Measurements from ENCODE around the gene MGAT5B. TPM values are rescaled to one million over a fixed set of nuclear protein-coding genes. Genes with fewer than 3 reads are reported as not detected.

The MGAT5B gene
- total and polyA plus RNA-seq, 2 experiments from 2014 or later: 1.6 to 10.0 TPM

DNA sequence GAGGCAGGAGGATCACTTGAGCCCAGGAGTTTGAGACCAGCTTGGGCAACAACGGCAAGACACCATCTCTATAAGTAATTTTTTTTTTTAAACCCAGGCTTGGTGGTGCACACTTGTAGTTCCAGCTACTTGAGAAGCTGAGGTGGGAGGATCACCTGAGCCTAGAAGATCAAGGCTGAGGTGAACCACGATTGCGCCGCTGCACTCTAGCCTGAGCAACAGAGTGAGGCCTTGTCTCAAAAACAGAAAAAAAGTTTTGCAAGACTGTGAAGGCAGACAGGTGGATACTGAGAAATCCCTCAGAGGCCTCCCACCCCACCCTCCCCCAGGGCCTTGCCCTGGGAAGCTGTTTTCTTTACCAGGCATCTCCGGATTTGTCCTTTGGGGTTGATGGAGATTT lies 125.4 kb downstream of the MGAT5B start:
- Mint-ChIP-seq H3K9me3 (no peaks in the 10 kb centered on the region), H3K27me3 (ENCODE audit: insufficient read depth, low read depth, poor library complexity) (peaks cover 11% of the 10 kb centered on the region), H3K4me1 (peaks cover 38% of the 10 kb centered on the region), H3K27ac (no peak overlapping the region), H3K36me3 (ENCODE audit: low read depth) (no peaks in the 10 kb centered on the region), H3K4me3 (no peak overlapping the region)
- Histone ChIP-seq H3K9me2 (ENCODE audit: insufficient read depth) (no peaks in the 10 kb centered on the region), H2AFZ (no peak overlapping the region), H3F3A (replicated peaks; ENCODE audit: low read depth) (no peaks in the 10 kb centered on the region), H3K4me3 (no peak overlapping the region), H3K4me1 (ENCODE audit: insufficient read depth) (peaks cover 39% of the 10 kb centered on the region), H3K79me2 (replicated peaks; ENCODE audit: insufficient read depth) (no peaks in the 10 kb centered on the region), H3K36me3 (ENCODE audit: insufficient read depth) (no peaks in the 10 kb centered on the region), H3K4me2 (no peak overlapping the region), H3K27ac (ENCODE audit: low read depth) (no peak overlapping the region), H4K20me1 (replicated peaks; ENCODE audit: insufficient read depth) (no peaks in the 10 kb centered on the region), H3K27me3 (ENCODE audit: insufficient read depth) (no peaks in the 10 kb centered on the region)
- no peak for ATAC-seq
- DNase-seq (ENCODE audit: low spot score): no peak
- TF ChIP-seq, protein P1, sequence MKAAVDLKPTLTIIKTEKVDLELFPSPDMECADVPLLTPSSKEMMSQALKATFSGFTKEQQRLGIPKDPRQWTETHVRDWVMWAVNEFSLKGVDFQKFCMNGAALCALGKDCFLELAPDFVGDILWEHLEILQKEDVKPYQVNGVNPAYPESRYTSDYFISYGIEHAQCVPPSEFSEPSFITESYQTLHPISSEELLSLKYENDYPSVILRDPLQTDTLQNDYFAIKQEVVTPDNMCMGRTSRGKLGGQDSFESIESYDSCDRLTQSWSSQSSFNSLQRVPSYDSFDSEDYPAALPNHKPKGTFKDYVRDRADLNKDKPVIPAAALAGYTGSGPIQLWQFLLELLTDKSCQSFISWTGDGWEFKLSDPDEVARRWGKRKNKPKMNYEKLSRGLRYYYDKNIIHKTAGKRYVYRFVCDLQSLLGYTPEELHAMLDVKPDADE (IDR thresholded peaks at IDR 0.05): no peak
- TF ChIP-seq, protein P2, sequence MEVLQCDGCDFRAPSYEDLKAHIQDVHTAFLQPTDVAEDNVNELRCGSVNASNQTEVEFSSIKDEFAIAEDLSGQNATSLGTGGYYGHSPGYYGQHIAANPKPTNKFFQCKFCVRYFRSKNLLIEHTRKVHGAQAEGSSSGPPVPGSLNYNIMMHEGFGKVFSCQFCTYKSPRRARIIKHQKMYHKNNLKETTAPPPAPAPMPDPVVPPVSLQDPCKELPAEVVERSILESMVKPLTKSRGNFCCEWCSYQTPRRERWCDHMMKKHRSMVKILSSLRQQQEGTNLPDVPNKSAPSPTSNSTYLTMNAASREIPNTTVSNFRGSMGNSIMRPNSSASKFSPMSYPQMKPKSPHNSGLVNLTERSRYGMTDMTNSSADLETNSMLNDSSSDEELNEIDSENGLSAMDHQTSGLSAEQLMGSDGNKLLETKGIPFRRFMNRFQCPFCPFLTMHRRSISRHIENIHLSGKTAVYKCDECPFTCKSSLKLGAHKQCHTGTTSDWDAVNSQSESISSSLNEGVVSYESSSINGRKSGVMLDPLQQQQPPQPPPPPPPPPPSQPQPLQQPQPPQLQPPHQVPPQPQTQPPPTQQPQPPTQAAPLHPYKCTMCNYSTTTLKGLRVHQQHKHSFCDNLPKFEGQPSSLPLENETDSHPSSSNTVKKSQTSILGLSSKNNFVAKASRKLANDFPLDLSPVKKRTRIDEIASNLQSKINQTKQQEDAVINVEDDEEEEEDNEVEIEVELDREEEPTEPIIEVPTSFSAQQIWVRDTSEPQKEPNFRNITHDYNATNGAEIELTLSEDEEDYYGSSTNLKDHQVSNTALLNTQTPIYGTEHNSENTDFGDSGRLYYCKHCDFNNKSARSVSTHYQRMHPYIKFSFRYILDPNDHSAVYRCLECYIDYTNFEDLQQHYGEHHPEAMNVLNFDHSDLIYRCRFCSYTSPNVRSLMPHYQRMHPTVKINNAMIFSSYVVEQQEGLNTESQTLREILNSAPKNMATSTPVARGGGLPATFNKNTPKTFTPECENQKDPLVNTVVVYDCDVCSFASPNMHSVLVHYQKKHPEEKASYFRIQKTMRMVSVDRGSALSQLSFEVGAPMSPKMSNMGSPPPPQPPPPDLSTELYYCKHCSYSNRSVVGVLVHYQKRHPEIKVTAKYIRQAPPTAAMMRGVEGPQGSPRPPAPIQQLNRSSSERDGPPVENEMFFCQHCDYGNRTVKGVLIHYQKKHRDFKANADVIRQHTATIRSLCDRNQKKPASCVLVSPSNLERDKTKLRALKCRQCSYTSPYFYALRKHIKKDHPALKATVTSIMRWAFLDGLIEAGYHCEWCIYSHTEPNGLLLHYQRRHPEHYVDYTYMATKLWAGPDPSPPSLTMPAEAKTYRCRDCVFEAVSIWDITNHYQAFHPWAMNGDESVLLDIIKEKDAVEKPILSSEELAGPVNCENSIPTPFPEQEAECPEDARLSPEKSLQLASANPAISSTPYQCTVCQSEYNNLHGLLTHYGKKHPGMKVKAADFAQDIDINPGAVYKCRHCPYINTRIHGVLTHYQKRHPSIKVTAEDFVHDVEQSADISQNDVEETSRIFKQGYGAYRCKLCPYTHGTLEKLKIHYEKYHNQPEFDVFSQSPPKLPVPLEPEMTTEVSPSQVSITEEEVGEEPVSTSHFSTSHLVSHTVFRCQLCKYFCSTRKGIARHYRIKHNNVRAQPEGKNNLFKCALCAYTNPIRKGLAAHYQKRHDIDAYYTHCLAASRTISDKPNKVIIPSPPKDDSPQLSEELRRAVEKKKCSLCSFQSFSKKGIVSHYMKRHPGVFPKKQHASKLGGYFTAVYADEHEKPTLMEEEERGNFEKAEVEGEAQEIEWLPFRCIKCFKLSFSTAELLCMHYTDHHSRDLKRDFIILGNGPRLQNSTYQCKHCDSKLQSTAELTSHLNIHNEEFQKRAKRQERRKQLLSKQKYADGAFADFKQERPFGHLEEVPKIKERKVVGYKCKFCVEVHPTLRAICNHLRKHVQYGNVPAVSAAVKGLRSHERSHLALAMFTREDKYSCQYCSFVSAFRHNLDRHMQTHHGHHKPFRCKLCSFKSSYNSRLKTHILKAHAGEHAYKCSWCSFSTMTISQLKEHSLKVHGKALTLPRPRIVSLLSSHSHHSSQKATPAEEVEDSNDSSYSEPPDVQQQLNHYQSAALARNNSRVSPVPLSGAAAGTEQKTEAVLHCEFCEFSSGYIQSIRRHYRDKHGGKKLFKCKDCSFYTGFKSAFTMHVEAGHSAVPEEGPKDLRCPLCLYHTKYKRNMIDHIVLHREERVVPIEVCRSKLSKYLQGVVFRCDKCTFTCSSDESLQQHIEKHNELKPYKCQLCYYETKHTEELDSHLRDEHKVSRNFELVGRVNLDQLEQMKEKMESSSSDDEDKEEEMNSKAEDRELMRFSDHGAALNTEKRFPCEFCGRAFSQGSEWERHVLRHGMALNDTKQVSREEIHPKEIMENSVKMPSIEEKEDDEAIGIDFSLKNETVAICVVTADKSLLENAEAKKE (CRISPR knock-in tag; IDR thresholded peaks at IDR 0.05): no peak
- no peak for TF ChIP-seq CREB1 (CRISPR knock-in tag; IDR thresholded peaks at IDR 0.05; ENCODE audit: low read depth)
- TF ChIP-seq, protein P3, sequence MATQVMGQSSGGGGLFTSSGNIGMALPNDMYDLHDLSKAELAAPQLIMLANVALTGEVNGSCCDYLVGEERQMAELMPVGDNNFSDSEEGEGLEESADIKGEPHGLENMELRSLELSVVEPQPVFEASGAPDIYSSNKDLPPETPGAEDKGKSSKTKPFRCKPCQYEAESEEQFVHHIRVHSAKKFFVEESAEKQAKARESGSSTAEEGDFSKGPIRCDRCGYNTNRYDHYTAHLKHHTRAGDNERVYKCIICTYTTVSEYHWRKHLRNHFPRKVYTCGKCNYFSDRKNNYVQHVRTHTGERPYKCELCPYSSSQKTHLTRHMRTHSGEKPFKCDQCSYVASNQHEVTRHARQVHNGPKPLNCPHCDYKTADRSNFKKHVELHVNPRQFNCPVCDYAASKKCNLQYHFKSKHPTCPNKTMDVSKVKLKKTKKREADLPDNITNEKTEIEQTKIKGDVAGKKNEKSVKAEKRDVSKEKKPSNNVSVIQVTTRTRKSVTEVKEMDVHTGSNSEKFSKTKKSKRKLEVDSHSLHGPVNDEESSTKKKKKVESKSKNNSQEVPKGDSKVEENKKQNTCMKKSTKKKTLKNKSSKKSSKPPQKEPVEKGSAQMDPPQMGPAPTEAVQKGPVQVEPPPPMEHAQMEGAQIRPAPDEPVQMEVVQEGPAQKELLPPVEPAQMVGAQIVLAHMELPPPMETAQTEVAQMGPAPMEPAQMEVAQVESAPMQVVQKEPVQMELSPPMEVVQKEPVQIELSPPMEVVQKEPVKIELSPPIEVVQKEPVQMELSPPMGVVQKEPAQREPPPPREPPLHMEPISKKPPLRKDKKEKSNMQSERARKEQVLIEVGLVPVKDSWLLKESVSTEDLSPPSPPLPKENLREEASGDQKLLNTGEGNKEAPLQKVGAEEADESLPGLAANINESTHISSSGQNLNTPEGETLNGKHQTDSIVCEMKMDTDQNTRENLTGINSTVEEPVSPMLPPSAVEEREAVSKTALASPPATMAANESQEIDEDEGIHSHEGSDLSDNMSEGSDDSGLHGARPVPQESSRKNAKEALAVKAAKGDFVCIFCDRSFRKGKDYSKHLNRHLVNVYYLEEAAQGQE (IDR thresholded peaks at IDR 0.05; ENCODE audit: unreplicated experiment): no peak
- no peak for TF ChIP-seq EZH2phosphoT487 (IDR thresholded peaks at IDR 0.05; ENCODE audit: unreplicated experiment)
- TF ChIP-seq, protein P4, sequence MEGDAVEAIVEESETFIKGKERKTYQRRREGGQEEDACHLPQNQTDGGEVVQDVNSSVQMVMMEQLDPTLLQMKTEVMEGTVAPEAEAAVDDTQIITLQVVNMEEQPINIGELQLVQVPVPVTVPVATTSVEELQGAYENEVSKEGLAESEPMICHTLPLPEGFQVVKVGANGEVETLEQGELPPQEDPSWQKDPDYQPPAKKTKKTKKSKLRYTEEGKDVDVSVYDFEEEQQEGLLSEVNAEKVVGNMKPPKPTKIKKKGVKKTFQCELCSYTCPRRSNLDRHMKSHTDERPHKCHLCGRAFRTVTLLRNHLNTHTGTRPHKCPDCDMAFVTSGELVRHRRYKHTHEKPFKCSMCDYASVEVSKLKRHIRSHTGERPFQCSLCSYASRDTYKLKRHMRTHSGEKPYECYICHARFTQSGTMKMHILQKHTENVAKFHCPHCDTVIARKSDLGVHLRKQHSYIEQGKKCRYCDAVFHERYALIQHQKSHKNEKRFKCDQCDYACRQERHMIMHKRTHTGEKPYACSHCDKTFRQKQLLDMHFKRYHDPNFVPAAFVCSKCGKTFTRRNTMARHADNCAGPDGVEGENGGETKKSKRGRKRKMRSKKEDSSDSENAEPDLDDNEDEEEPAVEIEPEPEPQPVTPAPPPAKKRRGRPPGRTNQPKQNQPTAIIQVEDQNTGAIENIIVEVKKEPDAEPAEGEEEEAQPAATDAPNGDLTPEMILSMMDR (conservative IDR thresholded peaks at IDR 0.05; ENCODE audit: low read depth in 2 of 2): no peak
- TF ChIP-seq JUNB (IDR thresholded peaks at IDR 0.05; ENCODE audit: unreplicated experiment): no peak
